Cortex of kidney (tissue), 1 donor: ENCODE data around the gene AHNAK2.

Experiments
- DNase-seq: peaks from one replicate; lab custom pipeline; 2025; lab: John Stamatoyannopoulos, UW

Gene AHNAK2

GRCh38 chr14:105012171-105012985 is 34.2 kb upstream of the AHNAK2 start:
- DNase-seq, result no peak

GRCh38 chr14:105011312-105011990 is 33.3 kb upstream of the AHNAK2 start:
- DNase-seq, result no peak

- no peak for DNase-seq
These were observed 32.7 kb upstream of the AHNAK2 start for GRCh38 chr14:105010891-105011291.

GRCh38 chr14:105010106-105010505 is 31.9 kb upstream of the AHNAK2 start:
- DNase-seq, result no peak

- no peak for DNase-seq
These were observed 29.6 kb upstream of the AHNAK2 start for GRCh38 chr14:105007593-105008264.

- no peak for DNase-seq
These were observed 28.8 kb upstream of the AHNAK2 start for GRCh38 chr14:105006831-105007592.

GRCh38 chr14:105005929-105006830 is 28.0 kb upstream of the AHNAK2 start:
- no peak for DNase-seq

GRCh38 chr14:105005329-105005928 is 27.3 kb upstream of the AHNAK2 start:
- DNase-seq, result no peak

GRCh38 chr14:104999361-104999760 is 21.2 kb upstream of the AHNAK2 start:
- DNase-seq, result no peak

- no peak for DNase-seq
These were observed 20.6 kb upstream of the AHNAK2 start for GRCh38 chr14:104998801-104999200.

- DNase-seq, result no peak
These were observed 18.3 kb upstream of the AHNAK2 start for GRCh38 chr14:104996483-104996882.

GRCh38 chr14:104996032-104996431 is 17.9 kb upstream of the AHNAK2 start:
- DNase-seq, result no peak

GRCh38 chr14:104994978-104995377 is 16.8 kb upstream of the AHNAK2 start:
- DNase-seq, result no peak

GRCh38 chr14:104993808-104994591 is 15.8 kb upstream of the AHNAK2 start:
- DNase-seq, result no peak

- no peak for DNase-seq
These were observed 15.1 kb upstream of the AHNAK2 start for GRCh38 chr14:104993306-104993705.

- no peak for DNase-seq
These were observed 14.3 kb upstream of the AHNAK2 start for GRCh38 chr14:104992501-104992900.

GRCh38 chr14:104991896-104992230 is 13.7 kb upstream of the AHNAK2 start:
- no peak for DNase-seq

- no peak for DNase-seq
These were observed 11.8 kb upstream of the AHNAK2 start for GRCh38 chr14:104989951-104990303.

GRCh38 chr14:104989236-104989950 is 11.2 kb upstream of the AHNAK2 start:
- DNase-seq, result no peak
